HPDE6-E6E7 (cell line): Measurements from ENCODE around the gene SLC18A3.

Experiments
- DNase-seq: peaks from one replicate; pipeline ENCODE4 v3.0.0; 2011; ENCODE audit warnings: missing footprints; ENCODE audit errors: extremely low spot score

The SLC18A3 gene

DNA sequence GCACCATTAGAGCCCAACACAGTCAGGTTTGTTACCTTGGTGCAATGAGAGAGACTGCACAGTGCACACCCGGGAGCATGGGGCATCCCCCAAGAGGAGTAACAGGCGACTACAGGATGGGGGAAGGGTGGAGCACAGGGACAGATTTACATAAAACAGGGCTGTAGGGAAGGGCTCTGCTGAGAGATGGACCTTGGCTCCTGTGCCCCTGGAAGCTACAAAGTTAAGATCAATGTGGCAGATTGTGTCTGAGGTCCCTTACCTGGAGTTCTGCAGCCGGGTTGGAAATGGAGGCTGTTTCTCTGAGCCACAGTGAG lies 13.7 kb upstream of the SLC18A3 start:
- no peak for DNase-seq

DNA sequence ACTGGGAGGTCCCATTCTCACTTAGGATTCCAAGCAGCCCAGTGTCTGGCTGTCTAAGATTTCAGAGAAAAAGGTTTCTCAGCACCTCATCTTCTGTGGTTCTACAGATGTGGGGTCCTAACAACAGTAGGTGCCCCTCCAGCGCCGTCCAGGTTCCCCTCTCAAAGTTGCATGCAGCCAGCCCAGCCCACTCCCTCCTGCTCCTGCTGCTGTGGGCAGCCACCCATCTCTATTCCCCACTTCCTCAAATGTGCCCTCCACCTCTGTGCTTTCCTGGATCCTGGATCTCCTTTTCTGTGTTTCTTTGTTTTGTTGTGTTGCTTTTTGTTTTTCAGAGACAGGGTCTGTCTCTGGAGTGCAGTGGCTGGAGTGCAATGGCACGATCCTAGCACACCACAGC lies 13.3 kb upstream of the SLC18A3 start:
- DNase-seq: no peak

DNA sequence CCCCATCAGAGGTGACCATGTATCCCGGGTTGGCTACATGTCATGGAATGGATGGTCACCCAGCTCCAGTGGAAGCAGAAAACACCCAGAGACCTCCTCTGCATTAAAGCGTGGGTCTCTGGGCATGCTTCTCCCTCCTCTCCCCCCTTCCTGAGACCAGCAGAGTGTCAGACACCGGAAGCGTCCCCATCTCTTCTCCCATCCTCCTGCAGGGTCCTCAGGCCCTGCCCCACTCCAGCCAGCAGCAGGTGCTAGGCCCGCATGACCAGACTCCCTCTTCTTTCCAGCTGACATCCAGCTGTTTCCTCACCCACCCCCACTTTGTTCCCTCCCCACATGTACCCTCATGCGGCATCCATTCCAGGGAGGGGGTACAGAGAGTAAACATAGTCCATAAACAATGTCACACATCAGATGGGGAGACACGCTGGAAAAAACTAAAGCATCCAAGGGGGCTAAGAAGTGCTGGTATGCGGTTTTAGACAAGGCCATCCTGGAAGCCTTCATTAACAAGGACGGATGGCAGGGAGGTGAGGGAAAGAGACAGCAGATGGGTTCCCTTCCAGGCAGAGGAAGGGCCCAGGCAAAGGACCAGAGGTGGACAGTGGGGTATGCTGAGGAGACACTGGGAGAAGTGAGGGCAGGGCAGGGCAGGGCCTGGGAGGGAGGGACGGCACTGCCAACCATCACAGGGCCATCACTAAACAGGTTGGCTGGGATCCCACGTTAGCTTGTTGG lies 12.5 kb upstream of the SLC18A3 start:
- DNase-seq: no peak

DNA sequence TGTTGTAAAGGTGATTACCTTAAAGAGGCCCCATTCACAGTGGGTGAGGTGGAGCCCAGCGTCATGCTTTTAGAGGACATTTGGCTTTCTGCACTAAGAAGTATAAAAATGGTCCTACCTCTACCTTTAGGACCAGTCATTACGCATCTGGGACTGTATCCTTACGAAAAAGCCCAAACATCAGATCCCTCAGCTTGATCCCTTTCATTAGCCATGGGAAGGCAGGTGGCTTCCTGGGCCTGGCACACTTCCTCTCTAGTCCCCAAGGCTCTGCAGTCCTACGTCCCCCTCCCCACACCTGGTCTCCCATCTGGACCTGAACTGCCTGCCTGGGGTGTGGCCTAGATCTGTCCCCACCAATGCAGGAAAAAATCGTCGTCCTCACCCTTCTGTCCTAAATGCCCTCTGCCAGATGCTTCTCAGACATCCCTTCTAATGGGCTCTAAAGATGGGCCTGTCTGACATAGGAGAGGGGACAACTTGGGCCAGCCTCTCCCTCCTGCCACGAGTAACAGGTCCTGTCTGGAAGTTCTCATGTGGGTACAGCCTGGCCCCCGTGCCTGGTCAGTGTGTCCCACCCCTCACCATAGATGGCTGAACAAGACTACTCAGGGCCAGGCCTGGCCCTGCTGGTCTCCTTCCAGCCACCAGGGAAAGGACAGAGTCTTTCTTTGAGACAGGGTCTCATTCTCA lies 11.8 kb upstream of the SLC18A3 start:
- no peak for DNase-seq

DNA sequence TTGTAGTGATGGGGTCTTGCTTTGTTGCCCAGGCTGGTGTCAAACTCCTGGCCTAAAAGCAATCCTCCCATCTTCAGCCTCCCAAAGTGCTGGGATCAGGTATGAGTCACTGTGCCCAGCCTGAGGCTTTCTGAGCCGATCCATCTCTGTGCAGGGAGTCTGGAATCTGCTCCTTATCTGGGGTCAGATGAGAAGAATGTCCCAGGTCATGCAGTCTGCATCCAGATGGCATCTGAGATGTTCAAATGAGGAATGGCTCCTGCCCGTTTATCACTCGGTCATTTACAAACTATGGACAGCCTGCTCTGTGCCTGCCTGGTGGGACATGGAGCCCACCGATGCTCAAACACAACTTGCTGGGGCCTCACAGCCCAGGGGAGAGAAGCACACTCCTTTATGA lies 11.1 kb upstream of the SLC18A3 start:
- no peak for DNase-seq

DNA sequence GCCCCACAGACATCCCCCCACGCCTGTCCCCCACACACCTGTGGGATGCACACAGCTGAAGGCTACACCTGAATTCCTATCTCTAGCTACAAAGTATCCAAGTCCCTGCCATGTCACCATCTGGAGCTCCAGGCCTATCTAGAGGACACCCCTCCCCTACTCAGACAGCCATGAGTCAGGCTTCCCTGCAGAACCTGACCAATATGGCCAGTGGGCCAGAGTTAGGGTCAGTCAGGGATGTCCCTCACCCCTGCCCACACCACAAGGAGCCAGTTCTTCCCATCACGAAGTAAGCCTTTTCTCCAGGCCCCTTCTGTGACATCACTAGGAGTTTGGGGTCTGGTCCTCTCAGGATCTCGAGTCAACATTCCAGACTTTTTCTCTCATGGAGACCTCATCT lies 10.6 kb upstream of the SLC18A3 start:
- no peak for DNase-seq

DNA sequence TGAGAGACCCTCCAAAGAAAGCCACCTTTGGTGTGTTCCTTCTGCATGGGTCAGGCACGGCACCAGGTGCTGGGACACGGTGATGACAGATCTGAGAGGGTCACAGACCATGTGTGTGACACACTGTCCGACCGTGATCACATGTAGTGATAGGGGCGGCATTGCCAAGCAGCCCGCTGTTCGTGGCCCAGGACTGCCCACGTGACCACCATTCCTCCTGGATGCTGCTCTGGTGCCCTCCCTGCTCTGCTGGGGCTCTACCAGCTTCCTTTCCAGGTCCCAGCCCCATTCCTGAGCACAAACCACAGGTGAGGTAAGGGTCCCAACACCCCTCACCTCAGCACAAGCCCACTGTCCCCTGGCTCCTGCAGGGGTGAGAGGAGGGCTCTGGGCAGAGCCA lies 10.1 kb upstream of the SLC18A3 start:
- no peak for DNase-seq

DNA sequence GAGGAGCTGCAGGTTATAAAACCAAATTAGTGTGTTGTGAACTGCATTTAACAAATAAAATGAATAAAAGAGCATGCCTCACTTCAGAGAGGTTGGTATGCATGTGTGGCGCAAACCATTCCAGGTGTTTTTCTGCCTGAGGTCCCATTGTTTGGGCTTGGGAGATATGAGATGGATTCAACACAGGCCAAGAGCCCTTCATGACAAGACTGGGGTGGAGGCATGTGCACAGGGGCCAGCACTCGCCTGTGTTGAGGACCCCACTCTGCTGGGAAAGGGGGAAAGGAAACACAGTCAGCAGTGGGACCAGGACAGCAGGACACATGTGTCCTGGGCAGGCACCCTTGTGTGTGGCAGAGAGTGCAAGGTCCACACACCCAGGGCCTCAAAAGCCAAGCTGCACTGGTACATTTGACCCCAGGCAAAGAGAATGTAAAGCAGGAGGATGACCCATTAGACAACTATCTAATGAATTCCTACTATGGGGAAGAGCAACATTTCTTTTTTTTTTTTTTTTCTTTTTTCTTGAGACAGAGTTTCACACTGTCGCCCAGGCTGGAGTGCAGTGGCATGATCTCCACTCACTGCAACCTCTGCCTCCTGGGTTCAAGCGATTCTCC lies 9.2 kb upstream of the SLC18A3 start:
- no peak for DNase-seq

DNA sequence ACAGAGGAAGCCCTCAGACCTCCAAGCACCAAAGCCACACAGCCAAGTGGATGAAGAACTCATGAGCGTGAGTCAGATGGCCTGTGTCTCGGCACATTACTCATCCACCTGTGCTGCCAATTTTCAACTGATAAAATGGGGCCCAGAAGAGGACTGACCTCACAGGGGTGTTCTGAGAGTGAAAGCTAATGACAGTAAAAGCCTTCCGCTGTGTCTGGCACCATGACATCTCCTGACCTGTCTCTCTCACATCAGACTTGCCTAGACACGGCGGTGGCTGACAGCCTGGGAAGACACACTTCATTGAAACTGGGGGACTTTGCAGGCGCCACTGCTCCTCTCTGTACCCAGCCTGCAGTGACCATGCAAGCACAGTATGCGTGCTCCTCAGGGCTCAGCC lies 8.3 kb upstream of the SLC18A3 start:
- peak; percentile 74 for DNase-seq

DNA sequence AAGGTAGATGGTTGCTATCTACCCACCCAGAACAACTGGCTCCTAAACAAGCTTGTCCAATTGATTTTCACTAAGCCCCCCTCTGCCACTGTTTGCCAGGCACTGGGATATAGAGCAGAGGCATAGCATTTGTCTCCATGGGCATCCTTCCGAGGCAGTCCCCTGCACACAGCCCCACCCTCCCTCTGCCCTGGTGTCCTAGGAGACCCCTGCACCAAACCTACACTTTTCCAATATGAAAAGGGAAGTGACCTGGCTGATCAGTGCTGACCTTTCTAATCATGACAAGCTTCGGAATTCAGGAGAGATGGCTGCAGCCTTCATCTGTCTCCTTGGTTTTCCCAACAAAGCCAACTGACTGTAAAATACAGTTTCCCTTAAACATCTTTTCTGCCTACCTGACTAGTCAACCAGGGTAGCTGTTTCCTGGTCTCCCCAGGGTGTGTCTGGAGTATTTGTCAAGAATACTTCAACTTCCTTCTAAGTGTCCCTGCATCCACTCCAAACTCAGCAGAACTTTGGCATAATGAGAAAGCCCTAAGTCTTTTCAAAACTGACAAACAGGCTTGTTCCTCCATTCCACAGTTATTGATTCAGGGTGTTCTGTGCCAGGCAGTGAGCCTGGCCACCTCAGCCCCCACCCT lies 7.6 kb upstream of the SLC18A3 start:
- DNase-seq: no peak

DNA sequence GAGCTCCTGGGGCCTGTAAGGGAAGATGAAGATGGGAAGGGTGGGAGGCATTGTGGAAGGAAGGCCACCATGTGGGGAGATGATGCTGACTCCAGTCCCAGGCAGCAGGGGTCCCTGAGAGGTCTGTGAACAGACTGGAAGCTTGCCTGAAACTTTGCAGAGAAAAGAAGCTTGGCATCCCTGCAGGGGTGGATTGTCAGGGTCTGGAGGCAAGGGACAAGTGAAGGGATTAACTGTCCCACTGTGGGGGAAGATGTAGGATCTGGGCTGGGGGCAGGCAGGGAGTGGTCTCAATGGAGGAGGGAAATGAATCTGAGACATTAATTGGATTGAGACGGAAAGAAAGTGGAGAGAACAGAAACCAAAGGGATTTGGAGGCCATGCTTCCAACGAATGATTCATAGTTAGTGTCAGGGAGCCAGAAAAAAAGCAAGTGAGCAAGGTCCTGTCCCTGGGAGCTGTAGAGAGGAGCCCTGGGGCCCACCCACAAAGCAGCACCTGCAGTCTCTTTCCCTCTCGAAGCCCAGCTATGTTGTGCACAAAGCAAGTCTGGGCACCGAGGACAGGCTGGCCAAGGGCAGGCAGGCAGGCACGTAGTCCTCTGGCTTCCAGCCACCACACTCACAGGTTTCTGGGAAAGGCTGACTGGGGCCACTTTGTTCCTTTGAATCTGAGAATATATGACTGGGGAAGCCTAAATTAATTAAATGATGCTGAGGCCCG lies 4.7 kb upstream of the SLC18A3 start:
- no peak for DNase-seq

DNA sequence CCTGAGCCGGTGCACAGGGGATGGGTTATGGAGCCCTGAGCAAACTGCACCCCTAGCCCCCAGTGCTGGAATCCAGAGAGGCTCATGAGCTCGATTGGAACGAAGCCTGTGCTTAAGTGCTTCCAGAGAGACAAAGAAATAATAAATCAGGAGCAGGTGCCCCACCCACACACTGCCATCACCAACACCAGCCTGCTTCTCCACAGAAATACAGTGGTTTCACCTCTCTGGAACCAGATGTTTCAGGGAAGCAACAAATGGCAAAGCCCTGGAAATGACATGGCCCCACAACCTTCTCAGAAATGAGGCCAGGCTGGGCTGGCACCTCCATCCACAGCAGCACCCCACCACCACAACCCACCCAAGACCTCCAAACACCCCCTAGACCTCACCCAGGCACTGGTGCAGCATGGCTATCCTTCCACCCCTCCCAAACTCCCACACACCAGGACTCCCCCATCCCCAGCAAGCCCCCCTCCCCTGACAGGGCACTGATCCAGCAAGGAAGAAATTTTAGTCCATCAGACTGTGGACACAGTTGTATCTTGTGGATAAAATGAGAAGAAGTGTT lies 4.1 kb upstream of the SLC18A3 start:
- DNase-seq: no peak

DNA sequence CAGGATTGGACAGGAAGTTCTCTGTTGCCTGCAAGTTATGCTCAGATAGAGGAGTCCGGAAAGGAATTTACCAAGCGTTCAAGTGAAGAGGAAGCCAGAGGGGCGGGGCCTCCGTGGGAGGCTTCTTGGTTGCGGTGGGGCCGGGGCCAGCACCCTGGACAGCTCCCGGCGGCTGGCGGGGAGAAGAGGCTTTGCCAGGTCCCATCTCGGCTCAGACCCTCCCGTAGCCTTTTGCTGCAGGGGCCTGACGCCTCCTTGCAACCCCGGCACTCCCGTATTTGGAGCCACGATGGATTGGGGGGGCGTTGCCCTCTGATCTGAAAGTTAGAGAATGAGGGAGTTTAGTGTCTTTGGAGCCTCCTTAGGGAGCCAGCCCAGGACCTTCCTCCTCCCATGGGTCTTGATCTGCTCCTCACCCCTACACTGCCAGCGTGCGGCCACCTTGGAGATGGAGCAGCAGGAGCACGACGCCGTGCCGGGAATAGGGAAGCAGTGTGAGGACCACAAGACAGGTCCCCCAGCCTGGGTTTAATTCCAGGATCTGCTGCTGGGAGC lies 3.1 kb upstream of the SLC18A3 start:
- peak; percentile 58 for DNase-seq

DNA sequence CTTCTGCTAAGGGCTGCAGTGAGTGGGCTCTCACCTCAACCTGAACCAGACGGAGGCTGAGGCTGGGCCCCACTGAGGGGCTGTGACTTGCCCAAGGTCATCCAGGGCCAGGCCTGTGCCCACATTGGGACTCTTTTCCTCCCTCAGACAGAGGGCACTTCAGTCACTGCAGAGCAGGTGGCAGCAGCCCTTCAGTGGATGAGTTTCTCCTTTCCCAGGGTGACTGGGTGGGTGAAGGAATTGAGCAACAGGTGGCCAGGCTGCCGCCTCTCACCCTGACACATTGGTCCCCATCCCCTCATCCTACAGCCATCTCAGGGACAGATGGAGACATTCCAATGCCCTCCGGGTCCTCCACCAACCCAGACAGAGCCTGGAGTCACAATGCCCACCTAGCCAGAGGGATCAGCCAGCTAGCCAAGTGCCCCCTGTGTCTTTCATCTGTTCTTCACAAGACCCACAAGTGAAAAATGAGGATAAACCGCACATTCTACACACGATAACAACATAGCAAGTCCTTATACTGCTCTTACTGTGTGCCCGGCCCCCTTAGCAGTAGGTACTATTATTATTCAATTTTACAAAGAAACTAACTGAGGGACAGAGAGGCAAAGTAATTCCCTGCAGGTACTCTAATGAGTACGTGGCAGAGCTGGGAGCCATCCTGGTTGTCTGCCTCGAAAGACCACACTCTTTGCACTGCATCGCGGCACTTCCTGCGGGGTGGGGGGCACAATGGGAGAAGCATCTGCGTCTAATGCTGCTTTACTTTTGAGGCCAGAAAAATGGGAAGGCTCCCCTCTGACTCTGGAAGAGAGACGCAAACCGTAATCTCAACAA lies 1.7 kb upstream of the SLC18A3 start:
- DNase-seq: no peak

DNA sequence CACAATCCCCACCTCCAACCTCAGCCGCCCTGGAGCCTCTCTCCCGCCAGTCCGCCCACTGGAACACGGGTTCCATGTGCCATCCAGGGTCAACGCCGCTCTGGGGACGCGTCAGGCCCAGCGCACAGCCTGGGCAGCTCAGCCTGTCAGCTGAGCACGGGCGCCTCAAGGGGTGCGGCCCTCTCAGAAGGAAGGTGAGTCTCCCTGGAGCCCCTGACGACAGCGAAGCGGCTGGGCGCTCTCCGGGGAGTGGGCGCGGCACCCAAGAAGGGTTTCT lies 1.2 kb upstream of the SLC18A3 start:
- DNase-seq: no peak

DNA sequence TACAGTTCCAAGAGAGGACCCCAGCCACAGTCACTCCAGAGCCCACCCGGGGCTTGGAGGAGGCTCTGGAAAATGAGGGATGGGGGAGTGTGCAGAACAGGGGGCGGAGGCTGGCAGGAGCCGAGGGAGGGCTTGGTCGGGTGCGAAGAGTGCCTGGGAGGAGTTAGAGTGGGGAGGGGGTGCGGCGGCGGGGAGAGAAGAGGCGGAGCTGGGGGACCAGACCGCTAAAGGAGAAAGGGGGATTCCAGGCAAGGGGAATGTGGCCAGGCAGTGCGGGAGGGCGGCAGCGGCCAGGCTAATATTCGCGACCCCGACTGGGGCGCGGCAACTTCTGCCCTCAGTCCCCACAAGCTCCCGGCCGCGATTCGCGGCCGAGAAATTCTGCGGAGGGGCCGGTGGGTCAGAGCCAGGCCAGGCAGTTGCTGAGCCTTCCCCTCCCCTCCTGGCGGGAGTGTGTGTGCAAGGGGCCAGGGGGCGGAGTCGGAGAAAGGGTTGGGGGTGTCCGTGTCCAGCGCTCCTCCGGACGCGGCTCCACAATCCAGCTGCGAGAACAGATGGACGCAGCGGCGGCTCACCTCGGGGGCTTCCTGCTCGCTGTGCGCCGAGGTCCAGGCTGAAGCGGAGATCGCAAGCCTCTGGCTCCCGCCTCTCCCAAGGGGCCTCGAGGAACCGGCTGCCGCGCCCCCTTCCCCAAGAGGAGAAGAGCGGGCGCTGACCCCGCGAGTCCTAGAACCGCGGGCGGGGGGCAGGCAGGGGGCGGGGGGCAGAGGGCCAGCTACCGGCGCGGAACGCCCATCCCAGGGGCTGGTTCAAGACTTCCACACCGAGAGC lies 612 bp upstream of the SLC18A3 start:
- DNase-seq: no peak

DNA sequence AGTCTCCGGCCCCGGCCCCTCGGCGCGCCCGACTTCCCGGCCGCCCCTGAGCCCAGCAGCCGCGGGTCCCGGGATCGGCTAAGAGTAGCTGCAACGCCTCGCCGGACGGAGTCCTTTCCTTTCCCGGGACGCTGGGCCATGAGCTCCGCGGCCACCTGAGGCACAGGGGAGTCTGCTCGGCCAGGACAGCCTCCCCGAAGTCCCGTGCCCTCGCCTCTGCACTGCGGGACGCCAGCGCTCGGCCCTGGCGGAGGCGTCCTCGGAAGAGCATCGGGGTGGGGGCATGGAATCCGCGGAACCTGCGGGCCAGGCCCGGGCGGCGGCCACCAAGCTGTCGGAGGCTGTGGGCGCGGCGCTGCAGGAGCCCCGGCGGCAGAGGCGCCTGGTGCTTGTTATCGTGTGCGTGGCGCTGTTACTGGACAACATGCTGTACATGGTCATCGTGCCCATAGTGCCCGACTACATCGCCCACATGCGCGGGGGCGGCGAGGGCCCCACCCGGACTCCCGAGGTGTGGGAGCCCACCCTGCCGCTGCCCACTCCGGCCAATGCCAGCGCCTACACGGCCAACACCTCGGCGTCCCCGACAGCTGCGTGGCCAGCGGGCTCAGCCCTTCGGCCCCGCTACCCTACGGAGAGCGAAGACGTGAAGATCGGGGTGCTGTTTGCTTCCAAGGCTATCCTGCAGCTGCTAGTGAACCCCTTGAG lies 502 bp downstream of the SLC18A3 start:
- no peak for DNase-seq

DNA sequence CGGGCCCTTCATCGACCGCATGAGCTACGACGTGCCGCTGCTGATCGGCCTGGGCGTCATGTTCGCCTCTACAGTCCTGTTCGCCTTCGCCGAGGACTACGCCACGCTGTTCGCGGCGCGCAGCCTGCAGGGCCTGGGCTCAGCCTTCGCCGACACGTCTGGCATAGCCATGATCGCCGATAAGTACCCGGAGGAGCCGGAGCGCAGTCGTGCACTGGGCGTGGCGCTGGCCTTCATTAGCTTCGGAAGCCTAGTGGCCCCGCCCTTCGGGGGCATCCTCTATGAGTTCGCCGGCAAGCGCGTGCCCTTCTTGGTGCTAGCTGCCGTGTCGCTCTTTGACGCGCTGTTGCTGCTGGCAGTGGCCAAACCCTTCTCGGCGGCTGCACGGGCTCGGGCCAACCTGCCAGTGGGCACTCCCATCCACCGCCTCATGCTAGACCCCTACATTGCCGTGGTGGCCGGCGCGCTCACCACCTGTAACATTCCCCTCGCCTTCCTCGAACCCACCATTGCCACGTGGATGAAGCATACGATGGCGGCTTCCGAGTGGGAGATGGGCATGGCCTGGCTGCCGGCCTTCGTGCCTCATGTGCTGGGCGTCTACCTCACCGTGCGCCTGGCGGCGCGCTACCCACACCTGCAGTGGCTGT lies 1.2 kb downstream of the SLC18A3 start:
- DNase-seq: no peak
